HG03558 (cell line): Measurements from ENCODE around the gene MEGF9.

ENCODE experiments used
- ATAC-seq: cut with Tn5 transposase; IDR thresholded peaks from one replicate; pipeline ENCODE4 v1.9.1; 2021; ENCODE audit warnings: moderate number of reproducible peaks; ENCODE audit not compliant: unreplicated experiment; ENCODE audit errors: extremely low read depth

Gene MEGF9

DNA sequence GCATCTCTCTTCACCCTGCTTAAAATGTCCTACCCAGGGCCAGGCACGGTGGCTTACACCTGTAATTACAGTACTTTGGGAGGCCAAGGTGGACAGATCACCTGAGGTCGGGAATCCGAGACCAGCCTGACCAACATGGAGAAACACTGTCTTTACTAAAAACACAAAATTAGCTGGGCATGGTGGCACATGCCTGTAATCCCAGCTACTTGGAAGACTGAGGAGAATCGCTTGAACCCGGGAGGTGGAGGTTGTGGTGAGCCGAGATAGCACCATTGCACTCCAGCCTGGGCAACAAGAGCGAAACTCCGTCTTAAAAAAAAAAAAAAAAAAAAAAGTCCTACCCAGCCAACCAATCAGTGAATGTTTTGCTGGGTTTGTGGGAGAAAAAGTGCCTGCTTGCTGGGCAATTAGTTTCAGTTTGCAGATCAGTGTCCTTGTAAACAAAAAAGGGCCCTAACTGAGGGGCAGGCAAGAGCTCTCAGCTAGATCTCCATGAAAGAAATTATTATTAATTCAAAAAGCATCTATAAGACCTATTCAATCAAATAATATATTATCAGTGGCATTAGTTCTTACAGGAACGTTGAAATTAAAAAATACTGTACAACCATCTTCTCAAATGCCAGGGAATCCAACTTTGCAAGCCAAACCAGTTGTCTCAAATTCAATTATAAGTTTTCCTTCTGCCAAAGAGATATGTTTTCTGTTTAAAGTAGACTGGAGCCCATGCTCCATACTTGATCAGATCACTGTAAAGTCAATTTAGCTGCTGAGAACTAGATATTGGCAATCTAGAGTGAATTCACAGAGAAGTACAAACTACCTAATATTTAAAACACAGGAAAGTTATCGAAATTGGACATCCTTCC lies 3.9 kb downstream of the MEGF9 start:
- no peak for ATAC-seq

DNA sequence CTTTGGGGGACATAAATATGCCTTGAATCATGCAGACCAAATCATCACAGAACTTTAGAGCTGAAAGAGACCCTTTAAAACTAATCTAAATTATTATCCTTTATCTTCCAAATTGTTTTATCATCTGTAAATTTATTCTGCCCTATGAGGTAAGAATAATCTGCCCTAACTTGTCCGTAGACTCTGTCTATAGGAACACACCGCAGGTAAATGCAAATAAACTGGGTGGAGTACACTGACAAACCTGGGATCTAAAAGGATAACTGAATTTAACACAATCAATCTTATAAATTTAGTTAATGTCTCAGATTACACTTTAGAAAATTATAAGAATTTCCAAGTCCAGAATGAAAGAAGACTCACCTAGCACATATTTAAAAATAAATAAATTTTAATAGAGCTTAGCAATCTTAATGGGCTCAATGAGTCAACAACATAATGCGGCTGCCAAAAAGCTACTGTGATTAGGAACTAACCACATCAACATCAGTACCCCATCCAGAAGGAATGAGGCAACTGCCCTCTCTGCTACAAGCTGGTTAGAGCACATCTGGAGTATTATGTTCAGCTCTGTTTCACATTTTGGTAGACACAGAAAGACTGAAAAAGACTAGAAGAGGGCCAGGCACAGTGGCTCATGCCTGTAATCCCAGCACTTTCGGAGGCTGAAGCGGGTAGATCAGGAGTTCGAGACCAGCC lies 5.6 kb downstream of the MEGF9 start:
- ATAC-seq, result no peak

DNA sequence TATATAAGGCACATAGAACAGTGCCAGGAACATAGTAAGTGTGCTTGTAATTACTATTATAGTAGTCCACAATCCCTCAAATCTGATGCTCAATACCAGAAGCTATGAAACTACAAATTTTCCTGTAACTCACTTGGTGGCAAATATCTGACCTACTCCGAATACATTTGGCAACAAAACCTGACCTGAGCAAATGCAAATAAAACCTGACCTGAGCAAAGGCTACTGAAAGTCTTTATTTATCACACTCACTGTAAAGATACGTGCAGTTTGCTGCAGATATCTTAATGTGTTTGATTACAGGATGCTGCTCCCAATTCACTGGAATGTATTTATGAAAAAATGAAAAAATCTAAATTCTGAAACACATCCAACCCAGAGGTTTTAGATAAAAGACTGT lies 7.1 kb downstream of the MEGF9 start:
- no peak for ATAC-seq

DNA sequence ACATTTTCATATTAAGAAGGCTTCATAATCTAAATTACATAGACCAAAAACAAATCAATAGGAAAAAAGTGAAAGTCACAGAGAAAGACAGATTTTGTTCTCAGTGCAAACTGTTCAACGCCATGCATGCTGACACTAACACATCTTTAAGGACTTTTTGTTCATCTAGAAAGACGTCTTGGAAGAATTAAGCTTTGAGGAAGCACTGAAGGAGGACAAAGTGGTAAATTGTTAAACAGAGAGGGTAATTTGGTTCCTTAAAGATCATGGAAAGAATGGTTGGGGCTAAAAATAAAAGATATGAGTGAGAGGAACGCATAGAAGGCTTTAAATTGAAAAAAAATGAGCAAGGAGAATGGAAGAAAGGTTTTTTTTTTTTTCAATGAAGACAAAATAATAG lies 9.1 kb downstream of the MEGF9 start:
- no peak for ATAC-seq

DNA sequence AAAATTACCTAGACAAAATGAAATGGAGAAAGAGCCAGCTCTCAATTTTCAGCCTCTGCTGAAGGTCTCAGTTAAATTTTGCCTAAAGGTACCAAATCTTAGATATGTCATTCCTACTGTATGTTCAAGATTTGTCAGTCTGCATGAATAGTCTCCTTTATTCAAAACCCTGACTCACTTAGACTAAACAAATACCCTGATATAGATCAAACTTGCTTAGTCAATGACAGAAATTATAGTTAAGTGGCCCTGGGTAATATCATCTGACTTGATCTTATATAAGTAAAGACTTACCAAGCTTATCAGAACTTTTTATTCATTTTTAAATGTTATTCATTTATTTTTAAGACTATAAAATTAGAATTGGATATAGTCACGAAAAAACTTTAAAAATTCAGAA lies 12.2 kb downstream of the MEGF9 start:
- no peak for ATAC-seq

DNA sequence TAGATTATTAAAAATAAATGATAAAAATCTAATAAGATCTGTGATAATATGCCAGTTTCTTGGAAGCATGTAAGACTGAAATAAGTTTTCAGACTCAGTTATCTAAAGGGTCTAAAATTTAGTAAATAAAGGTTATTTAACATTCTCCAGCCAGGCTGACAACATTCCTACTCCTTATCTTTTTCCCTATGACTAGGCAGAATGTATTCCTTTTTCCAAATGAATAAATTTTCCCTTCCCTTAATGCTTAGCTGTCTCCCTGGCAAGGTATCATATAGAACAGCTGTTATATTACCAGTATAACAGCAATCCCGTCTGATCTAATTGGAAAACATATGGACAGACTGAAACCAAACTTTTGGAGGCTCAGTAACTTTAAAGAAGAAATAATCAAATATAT lies 13.0 kb downstream of the MEGF9 start:
- no peak for ATAC-seq

DNA sequence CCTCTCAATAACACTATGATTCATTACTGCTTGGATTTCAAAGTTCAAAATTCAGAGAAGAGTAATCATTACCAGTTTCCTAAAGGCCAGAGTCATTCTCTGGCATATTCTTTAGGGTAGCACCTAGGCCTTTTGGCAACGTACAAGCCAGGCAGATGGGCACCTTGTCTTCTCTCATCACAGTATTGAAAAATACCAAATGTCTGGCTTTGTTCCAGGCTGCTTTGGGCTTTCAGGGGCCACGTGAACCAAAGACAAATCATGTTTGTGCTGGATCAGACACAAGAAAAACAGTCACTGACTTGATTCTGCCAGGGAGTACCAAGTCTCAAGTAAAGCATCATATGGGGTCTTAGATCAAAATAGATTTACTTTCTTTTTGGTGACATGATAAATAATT lies 15.5 kb downstream of the MEGF9 start:
- ATAC-seq, result no peak

DNA sequence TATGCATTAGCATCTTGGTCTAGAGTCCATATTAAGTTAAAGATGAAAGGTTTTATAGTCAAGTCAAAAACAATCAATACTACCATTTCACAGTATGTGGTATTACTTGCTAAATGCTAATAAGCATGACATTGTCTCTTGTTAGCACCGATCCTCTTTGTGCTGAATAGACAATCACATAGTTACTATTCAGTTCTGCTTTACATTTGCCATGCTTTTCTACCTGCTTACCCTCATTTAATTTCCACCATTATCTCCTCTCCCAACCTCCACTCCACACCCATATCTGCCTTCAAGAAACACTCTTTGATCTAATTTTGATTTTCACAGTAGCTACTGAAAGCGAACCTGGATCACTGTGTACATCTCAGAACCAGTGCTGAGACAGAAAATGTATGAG lies 16.8 kb downstream of the MEGF9 start:
- no peak for ATAC-seq

DNA sequence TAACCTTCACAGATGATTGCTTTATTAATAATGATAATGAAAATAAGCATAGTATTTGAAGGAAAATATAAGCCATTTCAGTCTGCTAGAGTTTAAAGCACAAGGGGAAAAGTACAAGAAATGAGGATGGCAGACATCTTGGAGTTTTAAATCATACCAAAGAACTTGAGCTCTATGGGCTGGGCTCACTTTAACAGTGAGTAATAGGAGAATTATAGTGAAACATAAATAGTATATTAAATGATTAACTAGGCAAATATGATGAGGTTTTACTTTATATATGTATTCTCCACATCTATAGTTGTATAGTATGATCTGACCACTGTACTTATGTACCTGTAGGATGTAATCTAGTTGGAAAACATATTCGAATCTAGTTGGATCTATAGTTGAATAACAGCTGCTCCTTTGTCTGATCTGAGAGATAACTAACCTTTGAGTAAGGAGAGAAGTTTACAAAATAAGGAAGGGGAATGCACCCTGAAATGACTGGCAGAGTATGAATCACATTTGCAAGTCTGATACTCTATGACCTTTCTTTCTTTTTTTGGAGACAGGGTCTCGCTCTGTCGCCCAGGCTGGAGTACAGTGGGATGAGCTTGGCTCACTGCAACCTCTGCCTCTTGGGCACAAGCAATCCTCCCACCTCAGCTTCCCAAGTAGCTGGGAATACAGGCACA lies 17.6 kb downstream of the MEGF9 start:
- no peak for ATAC-seq

DNA sequence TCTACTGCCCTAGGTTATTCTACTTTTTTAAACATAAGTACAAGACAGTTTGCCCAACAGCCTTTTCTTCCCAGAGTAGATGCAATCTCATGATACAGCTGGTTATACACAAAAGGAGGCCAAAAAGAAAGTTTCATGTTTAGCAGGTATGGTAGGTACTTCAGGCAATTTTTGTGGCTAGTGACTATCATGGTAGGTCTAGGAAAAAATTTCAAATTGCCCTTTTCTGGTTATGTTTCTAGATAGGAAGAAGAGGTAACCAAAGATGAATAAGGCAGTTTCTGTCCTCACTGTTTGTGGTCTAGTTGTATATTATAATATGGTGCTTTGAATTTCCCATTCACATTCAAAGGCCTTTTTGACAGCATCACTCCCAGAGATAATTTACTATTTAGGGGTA lies 19.7 kb downstream of the MEGF9 start:
- no peak for ATAC-seq

DNA sequence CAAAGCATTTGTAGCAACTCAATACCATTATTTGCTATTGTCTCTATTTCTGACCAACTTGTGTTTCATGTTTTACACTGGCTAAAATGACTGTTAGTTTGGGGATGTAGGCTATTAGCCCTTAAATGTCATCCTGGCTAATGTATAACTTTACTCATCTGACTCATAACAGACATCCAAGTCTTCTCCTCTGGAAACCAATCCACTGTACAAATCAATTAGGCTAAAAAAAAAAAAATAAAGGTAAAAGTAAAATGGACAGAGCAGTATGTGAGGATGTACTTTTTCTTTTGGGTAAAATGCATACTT lies 20.6 kb downstream of the MEGF9 start:
- no peak for ATAC-seq

DNA sequence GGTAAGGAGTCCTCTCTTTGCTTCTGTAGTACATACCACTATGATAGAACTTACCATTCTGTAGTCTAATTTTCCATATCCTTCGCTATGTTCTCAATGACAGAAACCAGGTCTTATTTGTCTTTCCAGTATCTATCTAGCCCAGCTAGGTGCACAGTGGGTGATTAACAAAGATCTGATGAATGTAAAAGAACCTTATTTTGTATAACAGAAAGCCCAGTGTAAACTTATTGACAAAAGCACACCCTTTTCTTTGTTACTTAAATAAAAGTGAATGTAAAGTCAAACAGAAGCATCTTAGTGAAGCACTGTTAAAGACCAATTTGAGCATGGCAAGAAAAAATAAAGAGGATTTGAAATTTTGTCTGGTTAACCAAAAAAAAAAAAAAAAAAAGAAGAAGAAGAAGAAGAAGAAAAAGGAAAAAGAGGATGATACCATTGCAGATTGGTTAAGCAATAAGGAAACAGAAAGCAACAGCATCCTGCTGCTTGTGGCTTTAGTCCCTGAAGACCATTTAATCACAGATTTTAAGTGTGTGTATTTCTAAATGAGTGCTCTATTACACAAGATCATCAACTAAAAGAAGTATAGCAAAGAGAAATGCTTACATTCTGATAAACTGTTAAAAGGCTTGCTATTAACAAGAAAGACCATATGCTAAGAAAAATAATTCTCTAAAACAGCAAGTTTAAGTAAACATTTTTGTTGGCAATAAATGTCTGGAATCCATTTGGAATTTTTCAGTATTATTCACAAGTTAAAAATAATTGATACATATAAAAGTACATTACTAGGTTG lies 21.2 kb downstream of the MEGF9 start:
- no peak for ATAC-seq

DNA sequence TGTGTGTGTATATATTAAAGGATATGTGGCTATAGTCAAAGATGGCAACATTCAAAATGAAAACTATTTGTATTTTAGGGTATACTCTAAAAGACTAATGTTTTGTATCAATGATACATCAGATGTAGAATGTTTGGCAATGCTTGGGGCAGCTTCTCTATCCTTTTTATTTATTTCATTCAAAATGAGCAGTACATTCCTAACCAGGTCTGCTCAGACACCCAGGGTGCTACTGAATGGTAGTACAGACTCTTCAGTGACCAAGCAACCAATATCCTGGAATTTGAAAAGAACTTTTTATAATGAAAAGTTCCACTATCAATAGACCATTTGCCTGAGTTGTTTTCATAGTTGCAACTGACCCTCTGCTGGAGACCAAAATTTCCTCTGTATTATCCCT lies 23.9 kb downstream of the MEGF9 start:
- ATAC-seq, result no peak

DNA sequence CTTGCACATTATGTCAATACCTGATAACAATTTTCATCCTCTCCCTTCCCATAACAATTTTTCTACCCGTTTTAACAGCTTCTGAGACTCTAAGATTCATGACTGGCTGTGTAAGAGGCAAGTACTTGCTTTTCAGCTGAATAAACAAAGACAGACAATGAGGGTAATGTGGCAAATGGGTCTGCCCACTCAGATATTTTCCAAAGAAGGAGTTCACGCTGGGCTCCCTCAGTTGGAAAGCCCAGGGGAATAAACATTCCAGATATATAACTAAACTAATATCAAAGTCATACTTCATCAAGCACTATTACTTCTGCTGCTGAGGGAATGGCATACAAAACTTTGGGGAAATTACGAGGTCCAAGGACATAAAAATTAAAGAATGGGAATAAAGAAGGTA lies 24.4 kb downstream of the MEGF9 start:
- no peak for ATAC-seq

DNA sequence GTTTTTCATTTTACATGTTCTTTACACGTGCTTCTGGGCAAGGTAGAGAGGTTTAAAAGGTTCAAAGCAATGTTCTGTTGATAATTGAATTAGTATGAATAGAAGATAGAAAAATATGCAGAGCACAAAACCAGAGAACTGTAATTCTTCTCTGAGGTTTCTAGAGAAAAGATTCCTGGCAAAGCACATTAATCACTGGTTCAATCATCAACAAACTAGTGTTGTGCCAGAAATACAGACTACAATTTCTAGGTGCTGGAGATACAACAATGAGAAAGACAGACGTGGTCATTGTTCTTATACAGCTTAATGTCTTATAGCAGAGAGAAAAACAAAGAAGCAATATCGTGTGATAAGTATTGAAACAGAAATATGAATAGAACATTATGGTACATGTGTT lies 25.5 kb downstream of the MEGF9 start:
- ATAC-seq, result no peak

DNA sequence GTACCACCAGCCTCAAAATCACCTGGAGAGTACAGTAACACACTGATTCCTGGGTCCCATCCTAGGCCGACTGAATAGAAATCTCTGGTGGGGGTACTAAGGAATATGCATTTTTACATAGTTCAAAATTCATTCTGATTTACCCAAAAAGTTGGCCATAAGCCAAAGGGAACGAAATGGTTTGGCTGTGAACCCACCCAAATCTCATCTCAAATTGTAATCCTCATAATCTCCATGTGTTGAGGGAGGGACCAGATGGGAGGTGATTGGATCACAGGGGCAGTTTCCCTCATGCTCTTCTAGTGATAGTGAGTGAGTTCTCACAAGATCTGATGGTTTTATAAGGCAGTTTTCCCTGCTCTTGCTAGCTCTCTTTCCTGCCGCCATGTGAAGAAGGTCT lies 31.1 kb downstream of the MEGF9 start:
- no peak for ATAC-seq

DNA sequence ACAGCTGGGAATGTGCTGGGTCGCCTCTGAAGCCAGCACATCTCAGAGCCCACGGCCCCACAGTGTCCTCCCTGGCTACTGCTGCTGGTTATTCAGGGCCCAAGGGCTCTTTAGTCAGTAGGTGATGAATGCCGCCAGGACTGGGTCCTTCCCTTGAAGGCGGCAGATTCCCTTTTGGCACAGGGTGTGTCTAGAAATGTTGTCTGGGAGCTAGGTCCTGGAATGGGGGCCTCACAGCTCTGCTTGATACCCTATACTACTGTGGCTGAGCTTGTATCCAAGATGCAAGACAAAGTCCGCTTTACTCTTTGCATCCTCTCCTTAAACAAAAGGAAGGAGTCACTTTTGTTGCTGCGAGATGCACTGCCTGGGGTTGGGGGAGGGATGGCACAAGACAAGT lies 33.1 kb downstream of the MEGF9 start:
- no peak for ATAC-seq

DNA sequence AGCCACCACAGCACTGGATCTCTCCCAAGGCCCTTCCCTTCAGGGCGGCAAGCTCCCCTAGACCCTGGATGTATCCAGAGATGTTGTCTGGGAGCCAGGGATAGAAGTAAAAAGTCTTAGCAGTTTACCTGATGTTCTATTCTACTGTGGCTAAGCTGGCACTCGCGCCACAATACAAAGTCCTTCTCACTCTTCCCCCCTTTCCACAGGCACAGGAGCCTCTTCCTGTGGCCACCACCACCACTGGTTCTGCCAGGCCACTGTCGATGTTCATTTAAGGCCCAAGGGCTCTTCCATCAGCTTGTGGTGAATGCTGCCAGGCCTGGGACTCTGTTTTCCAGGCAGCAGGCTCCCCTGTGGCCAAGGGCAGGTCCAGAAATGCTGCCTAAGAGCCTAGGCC lies 33.7 kb downstream of the MEGF9 start:
- no peak for ATAC-seq

DNA sequence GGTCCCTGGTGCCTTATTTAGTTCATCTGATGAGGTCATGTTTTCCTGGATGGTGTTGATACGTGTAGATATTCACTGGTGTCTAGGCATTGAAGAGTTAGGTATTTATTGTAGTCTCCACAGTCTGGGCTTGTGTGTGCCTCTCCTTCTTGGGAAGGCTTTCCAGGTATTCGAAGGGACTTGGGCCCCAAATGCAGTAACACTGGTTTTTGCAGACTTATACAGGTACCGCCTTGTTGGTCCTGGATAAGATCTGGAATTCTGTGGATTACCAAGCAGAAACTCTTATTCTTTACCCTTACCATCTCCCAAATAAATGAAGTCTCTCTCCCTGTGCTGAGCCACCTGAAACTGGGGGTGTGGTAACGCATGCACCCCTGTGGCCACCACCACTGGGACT lies 34.1 kb downstream of the MEGF9 start:
- ATAC-seq, result no peak

DNA sequence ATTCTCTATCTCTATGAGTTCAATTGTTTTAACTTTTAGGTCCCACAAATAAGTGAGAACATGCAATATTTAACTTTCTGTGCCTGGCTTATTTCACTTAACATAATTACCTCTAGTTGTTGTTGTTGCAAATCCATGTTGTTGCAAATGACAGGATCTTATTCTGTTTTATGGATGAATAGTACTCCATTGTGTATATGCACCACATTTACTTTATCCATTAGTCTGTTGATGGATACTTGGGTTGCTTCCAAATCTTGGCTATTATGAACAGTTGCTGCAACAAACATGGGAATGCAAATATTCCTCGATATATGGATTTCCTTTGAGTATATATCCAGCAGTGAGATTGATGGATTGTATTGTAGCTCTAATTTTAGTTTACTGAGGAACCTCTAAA lies 36.3 kb downstream of the MEGF9 start:
- ATAC-seq, result no peak
